Neutrophil (primary cell): ENCODE results near the gene SEM1.
"Not testable (repeated sequence)": the region's sequence is repeated elsewhere in the genome, so short reads cannot be mapped to it uniquely, and the experiment has no call there.

Experiments used
- H3K27ac ChIP-seq: fragments of 200-600 bp; sonication (generic); 2 replicates; pipeline ENCODE4 v1.5.1; 2016; ENCODE audit warnings: mild to moderate bottlenecking, moderate library complexity
- H3K27me3 ChIP-seq: fragments of 200-600 bp; sonication (generic); 2 replicates; pipeline ENCODE4 v1.6.0; 2016; ENCODE audit warnings: mild to moderate bottlenecking
- H3K36me3 ChIP-seq: fragments of 200-600 bp; sonication (generic); 2 replicates; pipeline ENCODE4 v1.5.1; 2017
- H3K4me1 ChIP-seq, 2 experiments: fragments of 200-600 bp in 1 of 2; sonication (generic) in 1 of 2; 1 replicate in 1 of 2; 2 replicates in 1 of 2; pipeline versions ENCODE4 v1.5.1 to v1.6.1; 2013 to 2016; ENCODE audit warnings: low read depth in 1 of 2, low read length in 1 of 2, mild to moderate bottlenecking in 1 of 2, moderate library complexity in 1 of 2; ENCODE audit not compliant: control insufficient read depth in 1 of 2, insufficient read depth in 1 of 2
- H3K4me3 ChIP-seq, 2 experiments: fragments of 200-600 bp in 1 of 2; sonication (generic) in 1 of 2; 1 replicate in 1 of 2; 2 replicates in 1 of 2; pipeline ENCODE4 v1.5.1; 2013 to 2016; ENCODE audit warnings: low read depth in 1 of 2, low read length in 1 of 2, mild to moderate bottlenecking in 1 of 2, moderate library complexity in 1 of 2
- H3K9me3 ChIP-seq: fragments of 200-600 bp; sonication (generic); 2 replicates; pipeline ENCODE4 v1.5.1; 2016
- TF ChIP-seq, protein P1 (sequence below): fragments of 200-600 bp; sonication (generic); IDR thresholded peaks from 2 replicates; pipeline ENCODE4 v1.5.1; 2016; ENCODE audit warnings: antibody characterized with exemption

The SEM1 gene

DNA sequence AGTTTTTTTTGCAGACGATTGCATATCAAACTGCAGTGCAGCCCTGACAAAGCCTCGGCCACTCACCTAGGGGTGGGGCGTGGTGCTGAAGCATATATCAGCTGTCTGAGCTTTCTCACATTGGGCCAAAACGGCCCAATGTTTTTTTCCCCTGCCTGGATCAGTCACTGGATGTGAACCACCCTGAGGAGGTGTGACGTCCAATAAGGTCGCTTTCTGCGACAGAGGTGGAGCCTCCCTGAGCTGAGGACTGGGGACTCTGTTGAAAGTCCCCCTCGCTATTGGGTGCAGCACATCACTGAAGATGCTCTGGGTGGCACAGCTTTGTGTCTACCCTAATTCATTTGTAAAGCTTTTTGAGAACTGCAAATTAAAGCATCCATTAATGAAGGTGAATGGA, 60.9 kb downstream of the SEM1 start:
- no peaks in the 10 kb centered on the region for H3K27me3 ChIP-seq
- H3K4me1 ChIP-seq: no peaks in the 10 kb centered on the region
- TF ChIP-seq, protein P1, sequence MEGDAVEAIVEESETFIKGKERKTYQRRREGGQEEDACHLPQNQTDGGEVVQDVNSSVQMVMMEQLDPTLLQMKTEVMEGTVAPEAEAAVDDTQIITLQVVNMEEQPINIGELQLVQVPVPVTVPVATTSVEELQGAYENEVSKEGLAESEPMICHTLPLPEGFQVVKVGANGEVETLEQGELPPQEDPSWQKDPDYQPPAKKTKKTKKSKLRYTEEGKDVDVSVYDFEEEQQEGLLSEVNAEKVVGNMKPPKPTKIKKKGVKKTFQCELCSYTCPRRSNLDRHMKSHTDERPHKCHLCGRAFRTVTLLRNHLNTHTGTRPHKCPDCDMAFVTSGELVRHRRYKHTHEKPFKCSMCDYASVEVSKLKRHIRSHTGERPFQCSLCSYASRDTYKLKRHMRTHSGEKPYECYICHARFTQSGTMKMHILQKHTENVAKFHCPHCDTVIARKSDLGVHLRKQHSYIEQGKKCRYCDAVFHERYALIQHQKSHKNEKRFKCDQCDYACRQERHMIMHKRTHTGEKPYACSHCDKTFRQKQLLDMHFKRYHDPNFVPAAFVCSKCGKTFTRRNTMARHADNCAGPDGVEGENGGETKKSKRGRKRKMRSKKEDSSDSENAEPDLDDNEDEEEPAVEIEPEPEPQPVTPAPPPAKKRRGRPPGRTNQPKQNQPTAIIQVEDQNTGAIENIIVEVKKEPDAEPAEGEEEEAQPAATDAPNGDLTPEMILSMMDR: no peak
- no peaks in the 10 kb centered on the region for H3K36me3 ChIP-seq
- no peak overlapping the region for H3K27ac ChIP-seq
- no peak overlapping the region for H3K4me3 ChIP-seq
- H3K9me3 ChIP-seq: no peaks in the 10 kb centered on the region

DNA sequence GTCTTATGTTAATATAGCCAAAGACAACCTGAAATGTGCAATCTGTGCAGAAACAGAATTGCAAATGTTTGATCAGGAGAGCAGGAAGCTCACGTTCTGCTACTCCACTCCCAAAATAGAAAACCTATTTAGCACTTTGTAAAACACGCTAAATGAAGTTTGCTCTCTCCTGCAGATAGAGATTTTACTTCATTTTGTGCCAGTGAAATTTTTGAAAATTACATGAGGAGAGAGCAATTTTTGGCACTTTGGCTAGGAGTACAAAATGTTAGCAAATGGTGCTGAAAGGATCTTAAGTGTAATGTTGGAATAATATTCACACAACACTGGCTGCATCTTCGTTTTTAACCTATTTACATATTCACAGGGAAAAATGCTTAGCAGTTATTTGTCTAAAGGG, 61.9 kb downstream of the SEM1 start:
- TF ChIP-seq, protein P1: no peak
- no peaks in the 10 kb centered on the region for H3K27me3 ChIP-seq
- H3K4me3 ChIP-seq: no peak overlapping the region
- H3K36me3 ChIP-seq: no peaks in the 10 kb centered on the region
- no peaks in the 10 kb centered on the region for H3K4me1 ChIP-seq
- H3K27ac ChIP-seq: no peak overlapping the region
- H3K9me3 ChIP-seq: no peaks in the 10 kb centered on the region

DNA sequence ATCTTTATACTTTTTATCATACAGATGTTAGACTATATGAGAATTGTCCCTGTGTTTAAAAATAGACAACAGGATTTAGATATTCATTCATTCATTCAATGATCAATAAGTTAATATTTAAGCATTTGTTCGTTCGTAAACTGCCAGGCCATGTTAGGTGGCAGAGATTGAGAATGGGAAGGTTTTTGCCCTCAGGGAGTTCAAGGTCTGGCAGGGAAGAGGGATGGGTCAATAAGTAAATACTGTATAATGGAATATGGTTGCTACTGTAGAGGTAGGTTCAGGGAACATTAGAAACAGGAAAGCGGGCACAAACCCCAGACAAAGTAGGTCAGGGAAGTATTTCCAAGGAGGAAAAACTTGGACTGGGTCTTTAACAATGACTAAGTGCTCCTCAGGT, 64.6 kb downstream of the SEM1 start:
- no peak overlapping the region for H3K27ac ChIP-seq
- no peaks in the 10 kb centered on the region for H3K36me3 ChIP-seq
- TF ChIP-seq, protein P1: no peak

DNA sequence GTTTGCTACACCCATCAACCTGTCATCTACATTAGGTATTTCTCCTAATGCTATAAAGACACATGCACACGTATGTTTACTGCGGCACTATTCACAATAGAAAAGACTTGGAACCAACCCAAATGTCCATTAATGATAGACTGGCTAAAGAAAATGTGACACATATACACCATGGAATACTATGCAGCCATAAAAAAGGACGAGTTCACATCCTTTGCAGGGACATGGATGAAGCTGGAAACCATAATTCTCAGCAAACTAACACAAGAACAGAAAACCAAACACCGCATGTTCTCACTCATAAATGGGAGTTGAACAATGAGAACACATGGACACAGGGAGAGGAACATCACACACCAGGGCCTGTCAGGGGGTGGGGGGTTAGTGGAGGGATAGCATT, 66.2 kb downstream of the SEM1 start:
- H3K4me3 ChIP-seq, H3K36me3 ChIP-seq, H3K27ac ChIP-seq, H3K27me3 ChIP-seq, H3K4me1 ChIP-seq, H3K9me3 ChIP-seq: not testable (repeated sequence)

More for the DNA sequence above, 64.6 kb downstream of the SEM1 start:
- Histone ChIP-seq H3K4me1 (no peaks in the 10 kb centered on the region), H3K9me3 (no peaks in the 10 kb centered on the region), H3K27me3 (no peaks in the 10 kb centered on the region), H3K4me3 (no peak overlapping the region)

DNA sequence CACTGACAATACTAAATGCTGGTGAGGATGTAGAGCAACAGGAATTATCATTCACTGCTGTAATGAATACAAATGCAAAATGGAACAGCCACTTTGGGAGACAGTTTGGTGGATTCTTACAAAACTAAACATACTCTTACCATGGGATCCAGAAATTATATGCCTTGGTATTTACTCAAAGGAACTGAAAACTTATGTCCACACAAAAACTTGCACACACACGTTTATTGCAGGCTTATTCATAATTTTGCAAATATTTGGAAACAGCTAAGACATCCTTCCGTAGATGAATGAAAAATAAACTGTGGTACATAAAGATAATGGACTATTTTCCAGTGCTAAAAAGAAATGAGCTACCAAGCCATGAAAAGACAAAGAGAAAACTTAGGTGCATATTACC, 69.6 kb downstream of the SEM1 start:
- no peak overlapping the region for H3K4me3 ChIP-seq
- no peaks in the 10 kb centered on the region for H3K36me3 ChIP-seq
- no peak overlapping the region for H3K27ac ChIP-seq
- no peaks in the 10 kb centered on the region for H3K9me3 ChIP-seq
- H3K4me1 ChIP-seq: no peaks in the 10 kb centered on the region
- no peaks in the 10 kb centered on the region for H3K27me3 ChIP-seq
- TF ChIP-seq, protein P1: no peak
